Measurements from ENCODE around the gene ONECUT1. TPM values are rescaled to one million over a fixed set of nuclear protein-coding genes. Genes with fewer than 3 reads are reported as not detected.

The ONECUT1 gene
- total RNA-seq, 1 experiment from 2014 or later = 35.9 TPM

GRCh38 chr15:52716536-52716935 lies 73.6 kb downstream of the ONECUT1 start (continued):
- TF ChIP-seq E2F4 (CRISPR knock-in tag; IDR thresholded peaks at IDR 0.05; ENCODE audit: borderline replicate concordance, low read depth) = no peak
- no peak for TF ChIP-seq STAT6 (CRISPR knock-in tag; conservative IDR thresholded peaks at IDR 0.05; ENCODE audit: low read depth)
- no peak for TF ChIP-seq PRRX2 (CRISPR knock-in tag; IDR thresholded peaks at IDR 0.05)
- no peak for TF ChIP-seq FOXP4 (CRISPR knock-in tag; IDR thresholded peaks at IDR 0.05)
- TF ChIP-seq JUN (CRISPR knock-in tag; IDR thresholded peaks at IDR 0.05) = no peak
- no peak for TF ChIP-seq FOXK1 (CRISPR knock-in tag; IDR thresholded peaks at IDR 0.05)
- TF ChIP-seq CDX4 (CRISPR knock-in tag; IDR thresholded peaks at IDR 0.05; ENCODE audit: borderline replicate concordance) = no peak
- no peak for TF ChIP-seq E2F5 (CRISPR knock-in tag; IDR thresholded peaks at IDR 0.05)
- no peak for TF ChIP-seq USF1 (CRISPR knock-in tag; IDR thresholded peaks at IDR 0.05)

- POLR2A ChIA-PET = no interaction called here
- Mint-ChIP-seq H3K4me3 (no peak overlapping the region), H3K27me3 (ENCODE audit: low read depth) (no peaks in the 10 kb centered on the region), H3K27ac (no peak overlapping the region), H3K4me1 (peaks cover 8% of the 10 kb centered on the region), H3K36me3 (no peaks in the 10 kb centered on the region), H3K9me3 (no peaks in the 10 kb centered on the region)
- ATAC-seq (no peak), DNase-seq (ENCODE audit: low spot score) (no peak)
- CTCF ChIA-PET = no interaction called here
- TF ChIP-seq ETV6 (CRISPR knock-in tag; IDR thresholded peaks at IDR 0.05) (no peak), JAZF1 (CRISPR knock-in tag; IDR thresholded peaks at IDR 0.05) (no peak), PREB (CRISPR knock-in tag; IDR thresholded peaks at IDR 0.05; ENCODE audit: borderline replicate concordance) (no peak), HMGA2 (CRISPR knock-in tag; IDR thresholded peaks at IDR 0.05) (no peak), MXD4 (CRISPR knock-in tag; IDR thresholded peaks at IDR 0.05; ENCODE audit: borderline replicate concordance) (no peak), STAT6 (CRISPR knock-in tag; conservative IDR thresholded peaks at IDR 0.05; ENCODE audit: low read depth) (no peak), JUN (CRISPR knock-in tag; IDR thresholded peaks at IDR 0.05) (no peak), ATF1 (CRISPR knock-in tag; IDR thresholded peaks at IDR 0.05) (no peak), CDX4 (CRISPR knock-in tag; IDR thresholded peaks at IDR 0.05; ENCODE audit: borderline replicate concordance) (no peak), ZNF219 (CRISPR knock-in tag; IDR thresholded peaks at IDR 0.05; ENCODE audit: borderline replicate concordance) (no peak), NR1H2 (CRISPR knock-in tag; IDR thresholded peaks at IDR 0.05) (no peak), SP1 (CRISPR knock-in tag; conservative IDR thresholded peaks at IDR 0.05) (no peak), CTCF (IDR thresholded peaks at IDR 0.05) (no peak), KAT7 (CRISPR knock-in tag; IDR thresholded peaks at IDR 0.05; ENCODE audit: borderline replicate concordance) (no peak), SMAD3 (CRISPR knock-in tag; IDR thresholded peaks at IDR 0.05; ENCODE audit: borderline replicate concordance) (no peak)
Measured at GRCh38 chr15:52715411-52715810, 74.7 kb downstream of the ONECUT1 start.
